Measurements from ENCODE around the gene ZNF462.

DNA sequence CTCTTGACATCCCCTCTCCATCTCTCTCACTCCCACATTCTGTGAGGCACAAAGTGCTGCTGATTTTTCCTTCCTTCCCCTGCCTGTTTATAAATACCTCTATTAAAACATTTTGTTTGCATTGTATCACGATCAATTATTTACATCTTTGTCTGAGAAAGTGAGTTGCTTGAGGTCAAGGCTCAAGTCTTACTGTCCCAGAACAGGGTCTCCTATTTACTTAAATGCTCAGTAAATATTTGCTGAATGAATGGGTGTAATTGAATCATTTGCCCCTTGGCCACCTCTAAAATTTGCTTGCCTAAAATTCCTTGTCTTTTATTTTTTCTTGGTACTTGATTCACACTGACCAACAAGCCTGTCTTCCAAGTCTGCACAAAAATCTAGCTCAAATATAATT lies 103.5 kb downstream of the ZNF462 start:
- TF ChIP-seq, protein P1, sequence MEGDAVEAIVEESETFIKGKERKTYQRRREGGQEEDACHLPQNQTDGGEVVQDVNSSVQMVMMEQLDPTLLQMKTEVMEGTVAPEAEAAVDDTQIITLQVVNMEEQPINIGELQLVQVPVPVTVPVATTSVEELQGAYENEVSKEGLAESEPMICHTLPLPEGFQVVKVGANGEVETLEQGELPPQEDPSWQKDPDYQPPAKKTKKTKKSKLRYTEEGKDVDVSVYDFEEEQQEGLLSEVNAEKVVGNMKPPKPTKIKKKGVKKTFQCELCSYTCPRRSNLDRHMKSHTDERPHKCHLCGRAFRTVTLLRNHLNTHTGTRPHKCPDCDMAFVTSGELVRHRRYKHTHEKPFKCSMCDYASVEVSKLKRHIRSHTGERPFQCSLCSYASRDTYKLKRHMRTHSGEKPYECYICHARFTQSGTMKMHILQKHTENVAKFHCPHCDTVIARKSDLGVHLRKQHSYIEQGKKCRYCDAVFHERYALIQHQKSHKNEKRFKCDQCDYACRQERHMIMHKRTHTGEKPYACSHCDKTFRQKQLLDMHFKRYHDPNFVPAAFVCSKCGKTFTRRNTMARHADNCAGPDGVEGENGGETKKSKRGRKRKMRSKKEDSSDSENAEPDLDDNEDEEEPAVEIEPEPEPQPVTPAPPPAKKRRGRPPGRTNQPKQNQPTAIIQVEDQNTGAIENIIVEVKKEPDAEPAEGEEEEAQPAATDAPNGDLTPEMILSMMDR (conservative IDR thresholded peaks at IDR 0.05; ENCODE audit: low read length): no peak
- no peak for TF ChIP-seq EZH2phosphoT487 (IDR thresholded peaks at IDR 0.05; ENCODE audit: borderline replicate concordance)

All from Loucy (cell line).